Measurements from ENCODE around the gene COL6A1. TPM values are rescaled to one million over a fixed set of nuclear protein-coding genes. Genes with fewer than 3 reads are reported as not detected.

Gene COL6A1
- total RNA-seq, result 23.5 and 27.1 TPM in 2 replicates

GRCh38 chr21:45981151-45982091 lies at the start of gene COL6A1:
TSS of gene COL6A1 (plus strand) at chr21:45981770. CDS start at chr21:45981851, 81 bp downstream.

Other genes with a start within 250 kb of the COL6A1 start
- gene COL6A2, start 116.3 kb downstream of the COL6A1 start, total RNA-seq, result 9.5 and 16.1 TPM in 2 replicates
- gene FTCD, start 173.8 kb downstream of the COL6A1 start, total RNA-seq, result not detected in 2 replicates
- gene SPATC1L, start 202.7 kb downstream of the COL6A1 start, total RNA-seq, result 12.8 and 13.1 TPM in 2 replicates
- 59.8 and 81.9 TPM in 2 replicates for gene LSS, start 247.0 kb downstream of the COL6A1 start, total RNA-seq

Data from vein endothelial cell (primary cell).